ENCODE results near the gene ACTR3.
"Not testable (repeated sequence)": the region's sequence is repeated elsewhere in the genome, so short reads cannot be mapped to it uniquely, and the experiment has no call there.

Gene ACTR3

GRCh38 chr2:113906647-113907046 lies 16.8 kb downstream of the ACTR3 start:
- DNase-seq (ENCODE audit: low spot score): no peak

- DNase-seq (ENCODE audit: low spot score): no peak
Measured at GRCh38 chr2:113907297-113907696, 17.4 kb downstream of the ACTR3 start.

GRCh38 chr2:113910110-113910717 lies 20.3 kb downstream of the ACTR3 start:
- DNase-seq (ENCODE audit: low spot score): peak; percentile 69

GRCh38 chr2:113910967-113911678 lies 21.2 kb downstream of the ACTR3 start:
- no peak for DNase-seq (ENCODE audit: low spot score)

- DNase-seq (ENCODE audit: low spot score): no peak
Measured at GRCh38 chr2:113915082-113915819, 25.4 kb downstream of the ACTR3 start.

- no peak for DNase-seq (ENCODE audit: low spot score)
Measured at GRCh38 chr2:113918229-113918628, 28.3 kb downstream of the ACTR3 start.

- no peak for DNase-seq (ENCODE audit: low spot score)
Measured at GRCh38 chr2:113920996-113921395, 31.1 kb downstream of the ACTR3 start.

- no peak for DNase-seq (ENCODE audit: low spot score)
Measured at GRCh38 chr2:113922335-113922734, 32.4 kb downstream of the ACTR3 start.

- DNase-seq (ENCODE audit: low spot score): no peak
Measured at GRCh38 chr2:113922784-113923183, 32.9 kb downstream of the ACTR3 start.

- DNase-seq (ENCODE audit: low spot score): no peak
Measured at GRCh38 chr2:113925884-113926283, 36.0 kb downstream of the ACTR3 start.

- no peak for DNase-seq (ENCODE audit: low spot score)
Measured at GRCh38 chr2:113926314-113926713, 36.4 kb downstream of the ACTR3 start.

- DNase-seq (ENCODE audit: low spot score): no peak
Measured at GRCh38 chr2:113930448-113930847, 40.6 kb downstream of the ACTR3 start.

GRCh38 chr2:113937501-113937900 lies 47.6 kb downstream of the ACTR3 start:
- DNase-seq (ENCODE audit: low spot score): no peak

- DNase-seq (ENCODE audit: low spot score): no peak
Measured at GRCh38 chr2:113940891-113941290, 51.0 kb downstream of the ACTR3 start.

- DNase-seq (ENCODE audit: low spot score): not testable (repeated sequence)
Measured at GRCh38 chr2:113945784-113946183, 55.9 kb downstream of the ACTR3 start.

- DNase-seq (ENCODE audit: low spot score): not testable (repeated sequence)
Measured at GRCh38 chr2:113950906-113951305, 61.0 kb downstream of the ACTR3 start.

GRCh38 chr2:113961000-113961399 lies 71.1 kb downstream of the ACTR3 start:
- no peak for DNase-seq (ENCODE audit: low spot score)

GRCh38 chr2:113962692-113963480 lies 73.0 kb downstream of the ACTR3 start:
- no peak for DNase-seq (ENCODE audit: low spot score)

GRCh38 chr2:113963965-113964364 lies 74.1 kb downstream of the ACTR3 start:
- no peak for DNase-seq (ENCODE audit: low spot score)

GRCh38 chr2:113964436-113964835 lies 74.5 kb downstream of the ACTR3 start:
- DNase-seq (ENCODE audit: low spot score): no peak

- DNase-seq (ENCODE audit: low spot score): no peak
Measured at GRCh38 chr2:113965228-113965627, 75.3 kb downstream of the ACTR3 start.

- peak; percentile 38 for DNase-seq (ENCODE audit: low spot score)
Measured at GRCh38 chr2:113965644-113966043, 75.8 kb downstream of the ACTR3 start.

All from CD4-positive, alpha-beta T cell treated with Interleukin-2 at 100 ng/mL for 4 hours (primary cell).